NCI-H524 (cell line): ENCODE results near the gene NAGK.
"Not testable (repeated sequence)": the region's sequence is repeated elsewhere in the genome, so short reads cannot be mapped to it uniquely, and the experiment has no call there.

Experiments
- DNase-seq, 2 experiments: peaks; one replicate each; lab custom pipeline; 2025; lab: John Stamatoyannopoulos, UW

Gene NAGK

DNA sequence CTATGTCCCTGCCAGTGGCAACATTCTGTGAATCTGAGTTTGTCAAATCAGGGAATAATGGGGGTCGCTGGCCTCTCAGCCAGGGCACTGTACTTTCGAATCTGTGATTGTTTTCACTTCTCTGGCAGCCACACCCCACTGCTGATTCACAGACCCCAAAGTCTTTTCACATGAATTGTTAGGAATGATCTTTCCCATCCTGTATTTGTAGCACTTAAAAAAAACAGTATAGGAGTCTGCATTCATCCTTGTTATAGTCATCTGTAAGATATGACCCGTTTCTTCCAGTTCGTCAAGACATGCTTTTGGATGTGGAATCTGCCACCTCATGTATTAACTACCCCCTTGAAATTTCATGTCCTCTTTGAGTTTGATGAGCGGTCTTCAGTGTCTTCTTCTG lies 928 bp downstream of the NAGK start:
- DNase-seq: no peak

DNA sequence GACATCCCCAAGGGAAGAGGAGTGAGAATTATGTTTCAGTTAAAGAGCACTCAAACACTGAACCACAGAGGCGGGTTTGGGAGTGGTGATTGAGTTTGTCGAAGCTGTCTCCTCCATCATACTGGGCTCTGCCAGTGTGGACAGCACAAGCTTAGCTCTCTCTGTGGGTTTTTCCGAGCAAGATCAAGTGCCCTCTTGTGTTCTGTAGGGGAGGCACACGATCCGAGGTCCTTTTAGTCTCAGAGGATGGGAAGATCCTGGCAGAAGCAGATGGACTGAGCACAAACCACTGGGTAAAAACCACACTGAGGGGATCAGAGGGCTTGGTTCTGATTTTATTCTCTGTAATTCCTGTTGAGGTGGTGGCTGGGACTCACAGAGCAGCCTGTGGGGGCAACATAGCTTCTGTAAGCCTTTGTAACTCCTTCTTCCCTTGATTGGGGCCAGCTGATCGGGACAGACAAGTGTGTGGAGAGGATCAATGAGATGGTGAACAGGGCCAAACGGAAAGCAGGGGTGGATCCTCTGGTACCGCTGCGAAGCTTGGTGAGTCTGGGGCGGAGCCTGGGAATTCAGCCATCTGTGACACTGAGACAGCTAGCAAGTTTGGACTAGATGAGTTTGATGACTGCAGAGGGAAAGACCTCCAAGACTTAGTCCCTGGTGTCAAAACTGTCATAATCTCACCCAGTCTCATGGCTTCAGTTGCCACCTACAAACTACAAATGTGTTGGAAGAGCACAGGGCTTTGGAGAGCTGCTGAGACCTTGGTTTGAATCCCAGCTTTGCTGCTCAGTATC lies 2.0 kb downstream of the NAGK start:
- peak in 1 of 2 experiments; percentile 36 for DNase-seq

DNA sequence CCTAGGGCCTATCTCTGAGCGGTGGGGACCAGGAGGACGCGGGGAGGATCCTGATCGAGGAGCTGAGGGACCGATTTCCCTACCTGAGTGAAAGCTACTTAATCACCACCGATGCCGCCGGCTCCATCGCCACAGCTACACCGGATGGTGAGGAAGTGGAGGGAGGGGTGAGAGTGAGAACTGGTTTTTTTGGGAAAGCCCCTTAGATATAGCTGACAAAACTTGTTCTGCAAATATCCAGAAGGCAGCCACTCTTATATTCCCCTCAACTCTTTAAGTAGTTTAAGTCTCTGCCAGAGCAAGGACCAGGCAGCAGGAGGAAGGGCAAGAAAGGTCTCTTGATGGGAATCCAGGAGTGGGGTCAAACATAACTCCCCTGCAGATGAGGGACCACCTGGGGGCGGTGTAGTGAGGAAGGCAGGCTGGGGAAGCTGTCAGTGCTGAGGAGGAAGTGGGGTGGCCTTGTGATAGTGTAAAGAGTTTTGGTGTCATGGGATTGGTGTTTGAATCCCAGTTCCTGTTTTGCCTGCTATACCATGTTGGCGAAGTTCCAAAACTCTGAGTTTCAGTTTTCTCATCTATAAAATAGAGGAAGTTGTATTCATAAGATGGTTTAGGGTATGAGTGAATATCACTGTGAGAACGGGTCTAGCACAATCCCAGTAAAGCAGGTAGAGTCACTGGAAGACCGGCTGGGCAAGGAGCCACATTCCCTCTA lies 3.4 kb downstream of the NAGK start:
- DNase-seq: no peak

DNA sequence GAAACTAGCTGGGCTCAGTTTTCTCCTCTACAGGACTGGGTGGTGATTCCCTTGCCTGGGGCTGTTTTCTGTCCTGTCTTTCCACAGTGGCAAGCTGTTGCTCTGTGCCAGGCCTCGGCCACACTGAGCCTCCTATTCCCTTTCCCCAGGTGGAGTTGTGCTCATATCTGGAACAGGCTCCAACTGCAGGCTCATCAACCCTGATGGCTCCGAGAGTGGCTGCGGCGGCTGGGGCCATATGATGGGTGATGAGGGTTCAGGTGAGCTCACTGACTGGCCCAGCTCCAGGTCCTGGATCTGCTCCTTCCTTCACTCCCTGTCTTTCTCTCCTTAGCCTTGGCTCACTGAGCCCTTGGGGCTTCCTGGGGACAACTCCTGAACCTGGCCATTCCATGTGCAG lies 4.0 kb downstream of the NAGK start:
- no peak for DNase-seq

DNA sequence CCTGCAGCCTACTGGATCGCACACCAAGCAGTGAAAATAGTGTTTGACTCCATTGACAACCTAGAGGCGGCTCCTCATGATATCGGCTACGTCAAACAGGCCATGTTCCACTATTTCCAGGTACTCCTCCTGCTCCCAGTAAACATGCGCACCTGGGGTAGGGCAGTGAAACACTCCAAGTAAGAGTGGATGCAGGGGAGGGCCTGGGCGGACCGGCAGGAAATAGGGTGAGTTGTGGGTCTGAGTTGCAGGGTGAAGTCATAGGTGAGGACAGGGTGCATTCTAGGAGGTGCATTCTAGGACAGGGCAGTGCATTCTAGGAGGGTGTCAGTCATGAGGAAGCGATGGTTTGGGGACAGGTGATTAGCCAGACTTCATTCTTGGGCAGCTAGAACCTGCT lies 5.0 kb downstream of the NAGK start:
- no peak for DNase-seq

DNA sequence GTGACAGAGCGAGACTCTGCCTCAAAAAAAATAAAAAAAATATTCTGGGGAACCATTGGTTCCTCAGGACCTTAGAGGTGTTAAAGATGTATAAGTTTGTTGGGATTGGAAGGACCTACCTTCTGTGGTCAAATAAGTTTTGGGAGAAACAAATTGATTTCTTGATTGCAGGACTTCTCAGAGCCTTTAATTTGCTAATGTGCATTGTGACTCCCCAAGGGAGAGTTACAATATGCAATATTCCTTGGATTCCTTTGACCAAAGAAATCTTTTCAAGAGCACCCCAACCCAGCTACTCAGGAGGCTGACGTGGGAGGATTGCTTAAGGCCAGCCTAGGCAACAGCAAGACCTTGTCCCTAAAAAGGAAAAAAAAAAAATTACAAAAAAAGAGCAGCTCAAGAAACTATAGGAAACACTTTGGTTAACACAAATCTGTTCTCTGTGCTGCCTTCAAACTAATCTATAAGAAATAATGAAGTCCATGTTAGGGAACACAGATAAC lies 6.5 kb downstream of the NAGK start:
- no peak for DNase-seq

DNA sequence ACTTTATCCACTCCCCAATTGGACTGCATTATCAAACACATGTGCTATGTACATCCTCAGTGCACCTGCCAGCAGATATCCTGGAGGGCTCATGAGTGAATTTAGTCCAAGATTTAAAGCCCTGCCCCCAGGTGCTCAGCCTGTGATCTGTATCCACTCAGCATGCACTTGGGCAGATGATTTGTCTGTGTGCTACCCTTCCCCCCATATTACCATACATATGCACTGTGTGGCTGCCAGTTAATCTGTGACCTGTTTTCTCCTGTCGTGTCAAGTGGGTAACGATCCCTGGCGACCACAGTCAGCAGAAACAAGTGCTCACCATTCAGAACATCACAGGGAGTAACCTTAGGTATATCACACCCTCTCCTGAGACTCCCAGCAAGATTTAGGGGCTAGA lies 10.2 kb downstream of the NAGK start:
- peak in 1 of 2 experiments; percentile 4 for DNase-seq

DNA sequence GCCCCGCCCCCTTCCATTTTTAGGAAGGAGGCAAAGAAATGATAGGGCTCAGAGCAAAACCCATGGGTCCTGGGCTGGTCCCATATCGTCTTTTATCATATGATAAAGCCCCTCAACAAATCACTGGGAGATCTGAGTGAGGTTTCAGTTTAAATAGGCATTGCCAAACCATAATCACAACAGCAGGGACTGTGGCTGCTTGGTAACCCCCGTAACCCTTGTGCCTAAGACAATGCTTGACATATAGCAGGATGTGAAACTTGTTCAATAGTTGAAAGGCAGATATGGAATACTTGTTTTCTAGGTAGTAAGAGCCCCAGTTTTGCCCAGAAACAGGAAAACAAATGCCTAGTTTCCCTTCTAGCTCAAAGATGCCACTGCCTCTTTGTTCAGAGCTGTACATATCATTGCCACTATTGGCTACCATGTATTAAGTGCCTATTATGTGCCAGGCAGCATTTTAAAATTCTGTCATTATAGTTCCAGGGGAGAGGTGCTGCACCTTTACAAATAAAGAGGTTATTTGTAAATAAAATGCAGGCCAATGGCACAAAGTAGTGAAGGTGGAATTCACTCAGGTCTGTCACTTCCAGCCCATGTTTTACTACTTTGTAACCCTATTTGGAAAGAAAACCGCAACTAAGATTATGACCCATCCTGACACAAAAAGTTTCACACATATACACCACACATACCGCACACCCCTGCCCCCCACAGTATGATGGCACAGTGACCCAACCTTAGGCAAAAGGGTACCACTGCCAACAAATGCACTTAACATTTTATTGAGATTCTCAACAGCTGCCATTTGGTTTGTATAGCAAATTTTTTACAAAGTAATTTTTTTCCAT lies 14.2 kb downstream of the NAGK start:
- no peak for DNase-seq

DNA sequence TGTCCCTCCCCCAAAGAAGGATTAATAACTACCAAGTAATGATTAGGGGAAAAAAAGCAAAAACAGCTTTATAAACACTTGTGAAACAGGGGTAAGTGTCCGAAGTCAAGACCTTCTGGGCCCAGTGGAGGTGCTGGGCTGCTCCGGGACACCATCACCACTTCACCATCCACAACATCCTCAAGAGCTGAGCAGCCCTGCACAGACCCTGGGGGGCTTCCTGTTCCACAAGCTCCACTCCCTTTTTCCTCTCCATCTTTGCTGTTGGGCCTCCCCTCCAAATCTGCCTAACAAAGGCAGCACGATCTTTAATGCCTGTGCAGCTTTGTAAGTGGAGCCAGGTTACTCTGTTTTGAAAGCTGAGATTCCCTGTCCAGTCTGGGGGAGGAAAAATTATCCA lies 14.8 kb downstream of the NAGK start:
- DNase-seq: not testable (repeated sequence)

DNA sequence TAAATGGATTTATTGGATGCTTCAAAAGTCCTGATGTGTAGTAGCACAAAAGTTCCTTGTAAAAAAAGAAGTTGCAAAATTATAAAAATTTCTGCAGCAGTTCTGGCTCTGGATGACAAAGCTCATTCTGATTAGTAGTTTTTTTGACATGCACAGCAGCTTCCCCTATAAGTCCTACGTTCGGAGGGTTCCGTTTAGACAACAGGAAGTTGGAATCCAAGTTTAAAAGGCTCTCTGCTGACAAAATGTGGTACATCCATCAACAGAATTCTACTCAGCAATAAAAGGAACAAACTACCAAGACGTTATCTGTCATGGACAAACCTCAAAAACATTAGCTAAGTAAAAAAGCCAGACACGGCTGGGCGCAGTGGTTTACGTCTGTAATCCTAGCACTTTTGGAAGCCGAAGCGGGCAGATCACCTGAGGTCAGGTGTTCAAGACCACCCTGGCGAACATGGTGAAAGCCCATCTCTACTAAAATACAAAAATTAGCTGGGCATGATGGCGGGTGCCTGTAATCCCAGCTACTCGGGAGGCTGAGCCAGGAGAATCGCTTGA lies 15.4 kb downstream of the NAGK start:
- DNase-seq: not testable (repeated sequence)

DNA sequence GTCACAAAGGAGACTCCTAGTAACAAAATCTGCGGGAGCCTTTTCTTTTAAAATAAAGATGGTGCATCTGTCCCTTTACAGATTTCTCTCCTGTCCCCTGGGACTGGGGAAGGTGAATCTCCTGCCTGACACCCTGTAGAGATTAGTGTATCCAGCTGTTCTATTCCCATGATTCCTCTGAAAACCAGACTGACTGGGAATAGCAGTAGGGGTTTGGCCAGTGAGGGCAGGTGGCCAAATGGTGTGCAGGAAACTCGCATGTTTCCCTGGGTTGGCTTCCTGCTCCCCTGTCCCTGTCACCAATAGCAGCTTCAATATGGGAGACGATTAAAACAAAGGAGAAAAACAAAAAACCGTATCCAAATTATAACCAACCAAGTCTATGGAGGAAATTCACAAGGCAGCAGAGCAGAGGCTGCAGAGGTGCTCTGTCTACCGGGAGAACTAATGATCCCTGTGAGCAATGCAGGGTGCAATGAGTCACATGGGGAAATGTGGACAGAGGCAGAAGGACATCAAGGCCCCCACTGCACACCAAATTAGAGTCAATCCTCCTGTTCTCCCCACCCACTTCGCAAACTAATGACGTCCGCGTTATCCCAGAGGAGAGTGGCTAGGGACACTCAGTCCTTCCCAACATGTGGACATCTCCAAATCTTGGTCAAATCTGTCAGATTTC lies 17.0 kb downstream of the NAGK start:
- DNase-seq: peak; percentile 10 to 81

DNA sequence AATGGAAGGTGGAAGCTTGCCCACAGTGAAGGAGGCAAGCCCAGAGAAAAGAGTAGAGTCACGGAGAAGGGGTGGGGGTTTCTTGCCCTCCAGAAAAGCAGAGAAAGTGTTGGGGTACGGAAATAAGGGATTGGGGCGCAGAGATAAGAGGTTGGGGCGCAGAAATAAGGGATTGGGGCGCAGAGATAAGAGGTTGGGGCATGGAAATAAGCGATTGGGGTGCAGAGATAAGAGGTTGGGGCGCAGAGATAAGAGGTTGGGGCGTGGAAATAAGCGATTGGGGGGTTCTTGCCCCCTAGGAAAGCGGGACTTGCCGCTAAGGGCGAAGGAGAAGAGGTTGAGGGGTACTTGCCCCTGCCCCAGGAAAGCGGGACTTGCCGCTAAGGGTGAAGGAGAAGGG lies 21.0 kb downstream of the NAGK start:
- not testable (repeated sequence) for DNase-seq

DNA sequence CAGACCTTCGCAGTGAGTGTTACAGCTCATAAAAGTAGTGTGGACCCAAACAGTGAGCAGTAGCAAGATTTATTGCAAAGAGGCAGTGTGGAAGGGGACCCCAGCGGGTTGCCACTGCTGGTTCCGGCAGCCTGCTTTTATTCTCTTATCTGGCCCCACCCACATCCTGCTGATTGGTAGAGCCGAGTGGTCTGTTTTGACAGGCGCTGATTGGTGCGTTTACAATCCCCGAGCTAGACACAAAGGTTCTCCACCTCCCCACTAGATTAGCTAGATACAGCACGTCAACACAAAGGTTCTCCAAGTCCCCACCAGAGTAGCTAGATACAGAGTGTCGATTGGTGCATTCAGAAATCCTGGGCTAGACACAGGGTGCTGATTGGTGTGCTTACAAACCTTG lies 23.4 kb downstream of the NAGK start:
- DNase-seq: not testable (repeated sequence)

DNA sequence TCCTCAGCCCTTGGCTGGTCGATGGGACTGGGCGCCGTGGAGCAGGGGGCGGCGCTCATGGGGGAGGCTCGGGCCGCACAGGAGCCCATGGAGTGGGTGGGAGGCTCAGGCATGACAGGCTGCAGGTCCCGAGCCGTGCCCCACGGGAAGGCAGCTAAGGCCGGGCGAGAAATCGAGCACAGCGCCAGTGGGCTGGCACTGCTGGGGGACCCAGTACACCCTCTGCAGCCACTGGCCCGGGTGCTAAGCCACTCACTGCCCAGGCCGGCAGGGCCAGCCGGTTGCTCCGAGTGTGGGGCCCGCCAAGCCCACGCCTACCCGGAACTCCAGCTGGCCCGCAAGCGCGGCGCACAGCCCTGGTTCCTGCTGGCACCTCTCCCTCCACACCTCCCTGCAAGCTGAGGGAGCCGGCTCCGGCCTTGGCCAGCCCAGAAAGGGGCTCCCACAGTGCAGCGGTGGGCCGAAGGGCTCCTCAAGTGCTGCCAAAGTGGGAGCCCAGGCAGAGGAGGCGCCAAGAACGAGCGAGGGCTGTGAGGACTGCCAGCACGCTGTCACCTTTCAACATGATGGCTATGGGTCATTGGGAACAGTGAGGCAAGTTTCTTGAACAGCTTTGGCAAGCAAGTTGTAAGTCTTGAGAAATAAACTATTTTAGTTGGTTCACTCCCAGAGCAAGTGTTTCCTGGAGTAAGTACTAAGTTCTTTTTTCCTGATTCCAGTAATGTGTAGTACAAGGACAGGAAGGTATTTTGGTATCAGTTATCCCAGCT lies 24.2 kb downstream of the NAGK start:
- not testable (repeated sequence) for DNase-seq

DNA sequence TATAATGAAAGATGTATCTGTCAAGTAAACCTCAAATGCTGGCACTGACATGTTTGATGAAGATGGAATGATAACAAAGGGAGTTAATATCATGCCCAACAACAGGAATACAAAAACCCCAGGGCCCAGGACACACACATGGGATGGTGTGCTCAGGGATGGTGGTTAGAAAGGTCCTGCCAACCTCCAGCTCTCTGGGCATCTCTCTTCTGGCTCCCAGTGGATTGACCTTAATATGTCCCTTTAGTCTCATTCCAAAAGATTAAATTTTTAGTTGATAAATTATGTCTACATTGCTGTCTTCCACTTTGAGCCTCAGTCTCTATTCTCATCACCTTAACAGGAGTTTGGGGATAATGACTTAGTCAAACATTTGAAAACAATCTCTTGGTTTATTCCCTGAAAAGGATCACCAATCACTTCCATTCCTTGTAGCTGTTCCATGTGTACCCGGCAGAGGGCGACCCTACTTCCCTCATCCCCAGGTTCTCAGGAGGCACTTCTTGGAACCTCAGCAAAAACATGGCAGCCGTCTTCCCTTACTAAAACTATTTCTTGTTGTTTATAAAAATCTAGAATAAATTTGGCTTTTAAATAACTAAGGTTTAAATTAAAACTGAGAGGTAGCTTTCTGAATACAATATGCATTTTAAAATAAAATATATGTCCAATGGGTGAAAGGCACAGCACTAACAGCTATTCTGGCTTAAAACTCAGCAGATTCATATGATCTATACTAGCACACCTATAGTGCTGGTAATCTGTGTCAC lies 31.9 kb downstream of the NAGK start:
- peak in 1 of 2 experiments; percentile 51 for DNase-seq

DNA sequence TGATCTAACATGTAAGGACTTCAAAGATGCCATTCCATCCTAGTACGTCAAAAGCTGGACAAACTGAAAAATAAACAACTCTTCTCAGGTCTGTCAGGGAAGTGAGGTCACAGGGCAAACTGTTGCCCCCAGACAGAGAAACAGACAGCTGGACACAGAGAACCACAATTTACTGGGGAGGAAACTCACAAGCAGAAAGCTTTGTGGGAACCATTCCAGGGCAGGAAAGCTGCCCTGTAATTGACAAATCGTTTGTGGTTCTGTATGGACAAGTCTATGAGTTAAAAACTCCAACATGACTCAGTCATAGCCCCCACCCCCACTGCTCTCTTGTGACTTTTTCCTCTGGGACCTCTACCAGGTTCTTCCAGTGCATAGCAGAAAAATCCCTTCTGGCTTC lies 33.2 kb downstream of the NAGK start:
- no peak for DNase-seq

DNA sequence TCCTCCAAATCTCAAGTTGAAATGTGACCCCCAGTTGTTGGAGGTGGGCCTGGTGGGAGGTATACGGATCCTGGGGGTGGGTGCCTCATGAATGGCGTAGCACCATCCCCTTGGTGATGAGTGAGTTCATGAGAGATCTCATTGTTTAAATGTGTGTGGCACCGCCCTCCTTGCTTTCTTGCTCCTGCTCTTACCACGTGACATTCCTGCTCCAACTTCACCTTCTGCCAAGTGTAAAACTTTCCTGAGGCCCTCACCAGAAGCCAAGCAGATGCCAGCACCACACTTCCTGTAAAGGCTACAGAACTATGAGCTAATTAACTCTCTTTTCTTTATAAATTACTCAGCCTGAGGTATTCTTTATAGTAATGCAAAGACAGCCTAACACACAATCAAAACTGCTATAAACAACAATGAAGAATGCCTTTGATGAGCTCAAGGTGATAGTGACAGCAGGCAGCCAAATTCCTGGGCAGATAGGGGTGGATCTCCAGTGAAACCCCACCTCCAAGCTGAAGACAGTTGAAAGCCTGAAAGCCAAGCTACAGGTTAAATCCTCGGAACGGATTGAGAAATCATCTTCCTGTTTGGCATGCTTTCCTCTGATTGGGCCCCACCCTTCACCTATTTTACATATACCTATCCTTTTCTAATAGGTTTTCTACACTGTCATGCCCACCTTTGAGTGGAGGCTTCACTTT lies 34.7 kb downstream of the NAGK start:
- DNase-seq: no peak

DNA sequence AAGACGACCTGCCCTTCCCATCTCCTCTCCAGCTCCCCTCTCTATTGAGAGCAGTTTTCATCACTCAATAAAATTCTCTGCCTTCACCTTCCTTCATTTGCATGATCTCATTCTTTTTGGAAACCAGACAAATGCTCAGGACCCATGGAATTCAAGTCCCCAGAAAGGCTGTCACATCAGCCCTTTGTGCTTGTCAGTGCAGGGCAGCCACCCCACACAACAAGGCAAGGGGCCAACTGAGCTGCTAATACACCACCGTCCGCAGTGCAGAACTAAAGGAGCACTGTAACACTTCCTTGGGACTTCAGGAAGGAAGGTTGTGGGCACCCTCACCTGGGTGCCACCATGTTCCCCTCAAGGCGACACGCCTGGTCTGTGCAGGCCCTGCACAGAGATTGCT lies 35.4 kb downstream of the NAGK start:
- DNase-seq: no peak

DNA sequence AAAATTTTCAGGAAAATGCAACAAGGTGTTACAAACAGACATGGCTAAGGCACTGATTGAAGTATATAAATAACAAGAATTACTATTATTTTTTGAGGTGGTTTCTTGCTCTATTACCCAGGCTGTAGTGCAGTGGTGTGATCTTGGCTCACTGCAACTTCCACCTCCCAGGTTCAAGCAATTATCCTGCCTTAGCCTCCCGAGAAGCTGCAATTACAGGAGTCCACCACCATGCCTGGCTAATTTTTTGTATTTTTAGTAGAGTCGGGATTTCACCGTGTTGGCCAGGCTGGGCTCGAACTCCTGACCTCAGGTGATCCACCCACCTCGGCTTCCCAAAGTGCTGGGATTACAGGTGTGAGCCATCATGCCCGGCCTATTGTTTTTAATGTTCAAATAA lies 38.0 kb downstream of the NAGK start:
- DNase-seq: not testable (repeated sequence)
